Amygdala (tissue), 56 donors: ENCODE data around the gene GRM3.

Source experiments
- DNase-seq, 56 donors: peaks; one replicate each; lab custom pipeline; 2025; lab: John Stamatoyannopoulos, UW

GRM3 gene

DNA sequence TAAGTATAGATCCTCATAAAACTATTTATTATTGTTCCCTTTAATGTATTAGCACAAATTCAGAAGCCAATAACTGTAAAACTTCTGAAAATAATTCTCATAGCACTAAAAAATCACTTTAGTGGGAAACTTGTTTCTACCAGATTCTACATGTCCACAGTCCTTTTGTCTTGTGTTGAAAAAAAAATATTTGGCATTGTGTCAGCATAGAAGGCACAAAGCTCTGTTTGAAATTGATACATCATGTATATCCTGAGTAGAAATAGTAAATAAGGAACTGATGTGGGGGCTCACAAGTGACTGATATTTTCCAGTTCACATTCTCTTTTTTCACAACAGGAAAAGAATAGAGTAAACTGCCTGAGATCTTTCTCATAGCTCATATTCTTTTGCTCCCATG lies 134.6 kb downstream of the GRM3 start:
- no peak for DNase-seq

DNA sequence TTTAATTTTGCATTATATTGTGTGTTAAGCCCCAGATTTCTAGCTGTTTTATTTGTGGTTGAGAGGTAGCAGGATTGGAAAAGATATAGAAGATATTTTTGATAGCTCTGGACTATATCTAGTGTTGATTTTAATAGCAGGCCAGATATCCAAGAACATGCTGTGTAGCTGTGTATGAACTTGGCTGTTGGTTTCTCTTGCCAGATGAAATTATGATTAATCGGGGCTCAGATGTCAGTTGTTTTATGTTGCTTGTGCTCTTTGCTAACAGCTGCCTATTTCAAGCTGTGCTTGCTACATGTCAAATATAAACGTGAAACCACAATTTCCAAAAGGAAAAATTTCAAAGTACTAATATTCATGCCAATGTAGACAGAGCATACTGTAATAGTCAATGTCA lies 141.1 kb downstream of the GRM3 start:
- no peak for DNase-seq

DNA sequence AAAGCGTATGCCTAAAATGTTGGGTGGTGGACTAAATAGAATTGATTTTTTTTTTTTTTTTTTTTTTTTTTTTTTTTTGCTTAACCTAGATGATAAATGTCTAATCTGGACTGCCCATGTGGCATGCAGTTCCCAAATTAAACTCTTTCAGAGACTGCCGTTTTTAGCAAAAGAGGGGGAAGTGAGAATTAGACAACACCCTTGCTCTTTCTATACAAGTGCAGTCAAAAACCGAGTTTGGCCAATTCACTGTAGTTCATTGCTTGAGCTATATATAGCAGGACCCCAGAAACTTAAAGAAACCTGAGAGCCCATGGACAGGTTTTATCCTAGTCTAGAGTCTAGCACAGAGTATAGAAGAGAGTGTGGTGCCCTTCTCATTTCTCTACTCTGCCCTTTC lies 141.9 kb downstream of the GRM3 start:
- peak in 1 of 56 donors; percentile 3 for DNase-seq

DNA sequence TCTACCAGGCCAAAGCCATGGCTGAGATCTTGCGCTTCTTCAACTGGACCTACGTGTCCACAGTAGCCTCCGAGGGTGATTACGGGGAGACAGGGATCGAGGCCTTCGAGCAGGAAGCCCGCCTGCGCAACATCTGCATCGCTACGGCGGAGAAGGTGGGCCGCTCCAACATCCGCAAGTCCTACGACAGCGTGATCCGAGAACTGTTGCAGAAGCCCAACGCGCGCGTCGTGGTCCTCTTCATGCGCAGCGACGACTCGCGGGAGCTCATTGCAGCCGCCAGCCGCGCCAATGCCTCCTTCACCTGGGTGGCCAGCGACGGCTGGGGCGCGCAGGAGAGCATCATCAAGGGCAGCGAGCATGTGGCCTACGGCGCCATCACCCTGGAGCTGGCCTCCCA lies 142.7 kb downstream of the GRM3 start:
- DNase-seq, result no peak

DNA sequence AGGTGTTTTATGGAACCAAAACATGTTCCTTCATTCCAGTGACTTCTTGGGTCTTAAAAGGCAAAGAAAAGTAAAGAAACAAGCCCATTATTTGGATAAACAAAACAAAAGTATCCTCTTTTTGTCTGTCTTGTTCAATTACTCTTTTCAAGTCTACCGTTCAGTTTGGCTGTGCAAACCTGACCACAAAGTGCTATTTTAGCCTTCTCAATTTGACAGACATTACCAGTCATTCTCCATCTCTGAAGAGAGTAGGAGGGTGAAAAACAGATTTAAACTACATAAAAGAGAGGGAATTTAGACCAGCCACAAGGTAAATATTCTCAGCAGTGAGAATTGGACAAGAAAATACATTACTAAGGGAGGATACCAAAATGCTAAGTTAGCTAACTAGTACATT lies 145.2 kb downstream of the GRM3 start:
- no peak for DNase-seq

DNA sequence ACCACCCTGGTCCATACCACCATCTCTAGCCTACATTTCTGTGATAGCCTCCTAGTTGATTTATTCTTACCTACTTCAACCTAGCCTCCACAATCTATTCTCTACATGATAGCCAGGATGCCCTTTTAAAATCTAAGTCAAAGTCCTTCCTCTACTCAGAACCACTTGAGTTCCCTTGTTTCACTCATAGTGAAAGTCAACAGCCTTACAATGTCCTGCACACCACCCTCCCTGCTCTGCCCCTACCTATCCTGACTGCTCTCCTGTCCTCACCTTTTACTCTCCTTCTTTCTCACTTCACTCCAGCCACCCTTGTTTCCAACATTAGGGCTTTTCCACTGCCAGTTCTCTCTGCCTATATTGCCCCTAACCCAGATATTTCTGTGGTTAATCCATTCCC lies 146.7 kb downstream of the GRM3 start:
- no peak for DNase-seq

DNA sequence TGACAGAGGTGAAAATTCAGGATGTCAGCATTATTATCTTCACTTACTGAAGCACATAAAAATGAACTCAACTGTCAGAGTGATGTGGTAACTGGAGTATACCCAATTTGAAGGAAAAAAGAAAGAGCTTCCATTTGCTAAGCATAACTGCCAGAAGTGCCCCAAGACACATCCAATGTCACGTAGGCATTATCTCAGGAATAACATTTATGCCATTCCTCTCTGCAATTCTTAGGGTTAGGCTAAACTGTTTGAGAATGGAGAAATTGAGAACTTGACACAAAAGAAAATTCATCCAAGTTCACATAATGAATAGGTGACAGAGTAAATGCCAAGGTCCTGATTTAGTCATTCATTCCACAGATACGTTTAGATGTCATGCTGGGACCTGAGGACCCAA lies 148.6 kb downstream of the GRM3 start:
- no peak for DNase-seq

DNA sequence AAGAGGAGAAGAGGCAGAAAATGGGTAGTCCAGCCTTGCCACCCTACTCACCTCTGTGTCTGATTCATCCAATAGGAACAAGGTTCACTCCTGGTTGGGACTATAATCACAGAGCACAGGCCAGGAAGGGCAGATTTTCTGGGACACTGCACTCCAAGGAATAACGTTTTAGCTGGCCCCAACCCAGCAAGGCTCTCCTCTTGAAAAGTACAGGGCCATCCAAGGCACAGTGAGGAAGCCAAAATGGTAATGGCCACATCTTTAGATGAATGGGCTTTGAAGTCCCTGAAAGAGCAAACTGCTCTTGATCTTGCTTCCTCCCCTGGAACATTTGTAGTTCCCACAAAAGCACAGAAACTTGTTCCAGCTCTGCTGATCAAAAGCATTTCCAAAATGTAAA lies 149.4 kb downstream of the GRM3 start:
- peak in 16 of 56 donors; percentile 5 to 56 (median 20) for DNase-seq

DNA sequence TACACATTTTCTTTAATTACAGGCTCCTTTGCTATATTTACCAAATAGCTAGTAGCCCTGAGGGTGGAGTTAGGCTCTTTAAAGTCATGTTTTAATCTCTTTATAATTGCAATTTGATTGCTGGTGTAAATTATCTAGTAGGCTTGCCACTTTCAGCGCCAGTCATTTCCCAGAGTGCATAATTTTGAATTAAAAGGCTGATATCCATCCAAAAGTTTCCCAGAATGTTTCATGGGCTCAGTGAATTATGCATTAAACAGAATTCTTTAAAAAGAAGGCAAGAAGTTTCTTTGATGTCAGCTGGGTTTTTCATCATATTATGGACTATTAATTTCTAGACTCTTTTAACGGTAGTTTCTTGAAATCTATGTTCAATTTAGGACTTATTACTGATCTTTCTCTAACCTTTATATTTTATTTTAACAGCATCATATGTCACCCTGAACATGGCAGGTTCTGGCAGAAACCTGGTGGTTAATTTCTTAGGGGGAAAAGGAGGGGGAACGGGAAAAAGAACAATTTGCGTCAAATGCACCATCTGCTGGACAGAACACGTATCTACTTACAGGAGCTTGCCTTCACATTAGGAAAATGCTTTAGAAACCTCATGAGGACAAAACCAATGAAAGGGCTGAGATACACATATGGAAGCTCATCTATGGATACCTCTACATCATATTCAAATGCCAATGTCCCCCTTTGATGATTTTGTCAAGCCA lies 171.1 kb downstream of the GRM3 start:
- peak in 17 of 56 donors; percentile 1 to 55 (median 9) for DNase-seq

DNA sequence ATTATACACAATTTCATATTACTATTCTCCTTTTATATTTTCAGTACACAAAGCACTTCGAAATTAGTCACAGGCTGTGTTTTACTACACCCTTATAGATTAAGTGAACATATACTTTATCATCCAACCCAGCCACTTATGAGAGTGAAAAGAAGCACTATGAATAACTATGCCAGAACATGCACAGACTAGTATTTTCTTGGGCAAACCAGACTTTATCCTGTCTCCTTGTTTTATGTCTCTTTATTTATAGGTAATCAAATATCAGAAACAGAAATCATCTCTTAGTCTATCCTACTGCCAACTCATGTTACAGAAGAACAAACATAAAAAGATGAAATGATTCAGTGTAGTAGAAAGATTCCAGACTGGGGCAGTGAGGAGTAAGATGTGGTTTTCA lies 171.8 kb downstream of the GRM3 start:
- DNase-seq, result no peak

DNA sequence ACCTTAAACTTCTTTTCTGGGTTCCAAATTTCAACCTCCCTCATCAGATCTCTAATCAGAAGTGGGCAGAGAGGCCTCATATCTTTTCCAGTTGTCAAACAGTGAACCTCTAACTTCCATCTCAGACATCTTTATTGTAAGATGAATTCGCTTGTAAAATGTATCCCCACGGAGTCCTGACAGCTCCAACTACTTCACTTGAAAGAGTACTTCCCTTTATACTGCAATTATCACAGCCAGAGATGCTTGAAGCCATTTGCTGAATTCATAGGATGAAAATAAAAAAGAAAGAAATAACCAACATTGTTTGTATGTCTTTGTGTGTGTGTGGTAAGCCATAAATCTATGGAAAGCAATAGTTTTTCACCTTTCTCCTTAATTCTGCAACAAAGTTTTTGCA lies 175.2 kb downstream of the GRM3 start:
- DNase-seq, result no peak

DNA sequence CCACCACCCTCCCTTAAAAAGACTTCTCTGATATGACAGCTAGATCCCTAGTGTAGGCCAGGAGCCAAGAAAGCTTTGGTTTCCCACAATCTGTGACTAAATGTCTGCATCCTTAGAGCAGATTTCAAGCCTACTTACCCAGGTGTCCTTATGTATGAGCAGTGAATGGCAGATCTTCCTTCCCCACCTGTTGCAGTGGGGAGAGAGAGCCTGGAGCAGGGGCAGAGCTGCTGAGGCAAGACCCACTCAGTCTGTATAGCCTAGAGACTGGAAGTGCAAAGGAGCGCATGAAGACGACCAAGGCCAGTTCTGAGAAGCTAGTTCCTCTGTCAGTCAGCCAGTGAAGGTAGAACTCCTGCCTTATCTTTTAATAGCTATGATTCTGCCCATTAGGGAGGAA lies 180.1 kb downstream of the GRM3 start:
- no peak for DNase-seq

DNA sequence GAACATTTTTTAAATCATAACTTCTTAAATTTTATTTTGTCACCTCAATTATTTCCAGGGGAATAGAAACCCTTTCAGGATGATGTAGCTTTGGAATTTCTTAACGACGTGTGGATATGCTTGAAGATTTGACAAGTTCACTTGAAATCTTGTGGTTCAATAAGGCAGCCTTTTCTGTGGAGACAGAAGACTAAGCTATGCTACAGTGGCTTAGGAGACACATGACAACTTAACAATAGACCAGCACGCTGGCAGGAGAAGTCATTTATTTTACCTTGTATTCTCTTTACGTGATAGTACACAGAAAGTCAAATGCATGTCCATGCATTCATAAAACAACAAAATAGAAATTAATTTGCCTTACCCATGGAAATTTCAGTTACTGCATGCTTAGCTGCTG lies 181.6 kb downstream of the GRM3 start:
- no peak for DNase-seq

DNA sequence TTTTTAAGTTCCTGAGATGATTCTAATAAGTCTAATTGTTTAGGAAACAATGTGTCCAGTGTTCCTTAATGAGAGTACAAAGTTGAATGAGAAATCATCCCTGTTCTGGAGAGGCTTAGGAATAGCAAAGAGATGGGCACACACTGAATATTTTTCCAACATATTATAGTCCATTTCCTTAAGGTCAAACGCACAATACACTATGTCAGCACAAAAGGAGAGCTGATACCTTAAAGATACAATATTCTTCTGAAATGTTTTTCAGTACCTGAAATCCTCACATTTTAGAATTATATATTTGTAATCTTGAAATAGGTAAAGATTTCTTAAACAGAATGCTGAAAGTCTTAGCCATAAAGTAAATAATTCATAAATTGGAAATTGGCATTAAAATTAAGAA lies 183.2 kb downstream of the GRM3 start:
- DNase-seq, result no peak

DNA sequence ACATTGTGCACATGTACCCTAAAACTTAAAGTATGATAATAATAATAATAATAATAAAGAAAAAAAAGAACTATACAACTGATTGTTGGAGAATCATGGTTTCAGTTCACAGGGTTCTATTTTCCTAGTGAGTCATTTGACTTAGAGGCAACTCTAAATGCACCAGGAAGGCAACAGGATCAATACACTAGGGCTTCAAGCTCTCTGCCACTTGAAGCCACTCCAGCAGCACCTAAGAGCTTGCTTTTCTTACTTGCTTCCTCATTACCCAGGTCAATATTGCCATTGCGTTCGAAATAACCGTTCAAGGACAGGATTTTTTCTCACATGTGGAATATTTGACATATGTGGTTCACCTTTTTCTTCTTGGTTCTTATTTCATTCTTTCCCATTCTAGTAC lies 189.7 kb downstream of the GRM3 start:
- DNase-seq, result no peak

DNA sequence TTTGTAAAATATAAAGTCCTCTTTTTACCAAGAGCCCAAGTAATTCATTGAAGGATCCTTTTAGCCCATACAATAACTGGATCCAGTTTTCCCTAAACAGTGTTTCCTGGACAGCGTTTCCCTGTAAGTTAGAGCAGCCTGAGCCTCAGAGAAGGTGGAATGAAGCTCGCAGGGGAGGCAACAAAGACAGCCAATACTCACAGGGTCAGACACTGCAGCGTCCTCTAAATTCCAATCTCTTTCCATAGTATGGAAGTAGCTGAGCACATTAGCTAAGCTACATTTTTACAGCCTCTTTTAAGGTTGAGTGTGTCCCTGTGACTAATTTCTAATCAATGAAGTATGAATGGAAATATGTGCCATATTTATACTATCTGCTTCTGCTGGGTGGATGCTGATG lies 193.5 kb downstream of the GRM3 start:
- DNase-seq, result no peak

DNA sequence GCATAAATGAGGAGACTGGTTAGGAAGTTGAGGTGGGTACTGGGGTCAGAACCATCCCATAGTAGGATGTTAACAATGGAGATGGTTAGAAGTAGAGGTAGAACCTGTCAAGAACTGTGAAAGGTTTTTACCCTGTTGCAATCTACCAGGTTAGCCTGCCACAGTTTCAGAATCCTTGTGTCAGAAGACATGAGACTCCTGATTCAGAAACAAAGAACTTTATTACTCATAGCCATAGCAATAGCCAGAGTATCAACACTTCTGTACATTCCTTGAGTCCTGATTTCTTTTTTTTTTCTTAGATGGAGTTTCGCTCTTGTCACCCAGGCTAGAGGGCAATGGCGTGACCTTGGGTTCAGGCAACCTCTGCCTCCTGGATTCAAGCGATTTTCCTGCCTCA lies 200.9 kb downstream of the GRM3 start:
- no peak for DNase-seq

DNA sequence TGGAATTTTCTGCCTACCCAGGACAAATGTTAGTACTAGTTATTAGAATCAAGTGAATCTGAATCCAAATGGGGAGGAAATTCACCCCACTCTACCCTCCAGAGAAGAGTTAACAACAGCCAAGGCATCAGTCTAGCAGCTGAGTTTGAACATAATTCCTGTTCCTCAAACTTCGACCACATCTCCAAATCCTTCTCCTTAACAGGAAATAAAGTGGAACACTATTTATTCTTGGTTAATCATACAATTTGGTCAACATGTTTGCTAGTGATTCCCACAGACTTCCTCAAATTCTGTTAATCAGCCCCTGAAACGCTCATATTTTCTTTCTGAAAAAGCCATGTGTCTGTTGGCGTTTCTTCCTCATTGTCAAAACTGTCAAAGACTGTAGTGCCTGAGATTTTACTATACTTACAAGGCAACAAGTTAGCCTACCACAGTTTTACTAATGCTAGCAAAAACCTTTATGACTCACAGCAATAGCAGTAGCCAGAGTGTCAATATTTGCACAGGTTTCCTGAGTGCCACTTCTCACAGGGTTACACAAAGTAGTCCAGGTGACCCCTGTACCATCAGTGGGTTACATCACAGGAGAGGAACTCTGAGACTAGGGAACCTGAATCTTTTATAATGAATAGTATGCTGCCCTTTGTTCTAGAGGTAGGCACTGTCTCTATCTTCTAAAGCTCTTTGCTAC lies 202.9 kb downstream of the GRM3 start:
- DNase-seq, result no peak

DNA sequence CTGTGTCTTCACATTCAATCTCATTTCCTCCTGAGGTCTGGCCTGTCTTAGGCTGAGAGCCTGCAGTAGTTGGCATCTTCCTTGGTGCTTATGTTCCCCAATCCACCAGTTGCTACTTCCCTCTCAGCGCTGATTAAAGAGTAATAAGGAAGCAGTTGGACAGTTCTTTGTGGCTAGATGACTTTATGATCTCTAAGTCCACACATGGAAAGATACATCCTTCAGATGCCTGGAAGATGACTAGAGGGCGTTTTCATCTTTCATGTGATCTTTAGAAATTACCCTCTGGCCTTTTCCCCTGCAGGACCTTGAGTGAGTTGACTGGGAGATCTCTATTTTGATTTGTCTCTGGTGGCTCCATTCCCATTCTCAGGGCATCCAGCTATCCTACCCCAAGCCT lies 204.5 kb downstream of the GRM3 start:
- DNase-seq, result no peak

DNA sequence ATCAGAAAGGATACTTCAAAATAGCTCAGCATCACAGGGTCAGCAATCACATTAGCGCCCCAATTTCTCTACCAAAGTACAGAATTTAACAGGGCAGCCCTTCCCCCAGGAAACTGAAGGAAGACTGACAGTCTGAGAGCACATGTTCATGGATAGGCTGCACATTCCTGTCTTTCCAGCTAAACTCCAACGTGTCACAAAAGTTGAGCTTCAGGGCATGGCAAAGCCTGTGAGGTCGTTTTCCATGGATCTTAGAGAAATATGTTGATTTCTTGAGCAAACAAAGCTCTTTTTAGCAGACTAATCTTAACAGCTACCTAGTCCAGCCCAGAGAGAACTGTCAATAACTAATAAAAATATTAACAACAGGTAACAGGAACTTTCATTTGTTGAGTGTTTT lies 207.9 kb downstream of the GRM3 start:
- no peak for DNase-seq

DNA sequence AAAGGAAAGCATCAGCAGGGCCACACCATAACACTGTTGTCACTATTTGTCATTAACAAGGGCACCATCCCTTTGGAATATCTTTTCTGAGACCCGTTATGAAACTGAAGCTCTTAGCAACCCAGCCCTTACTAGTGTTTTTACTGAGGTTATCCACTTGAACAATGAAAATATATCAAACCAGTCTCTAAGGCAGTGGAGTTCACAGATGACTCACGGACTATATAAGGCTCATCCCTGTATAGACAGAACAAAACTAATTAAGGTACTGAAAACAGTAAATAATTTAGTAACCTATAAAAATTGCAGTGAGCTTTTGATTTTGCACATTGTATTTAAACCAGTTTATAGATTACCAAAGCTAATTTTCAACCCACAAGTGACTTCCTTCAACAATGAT lies 219.7 kb downstream of the GRM3 start:
- no peak for DNase-seq

DNA sequence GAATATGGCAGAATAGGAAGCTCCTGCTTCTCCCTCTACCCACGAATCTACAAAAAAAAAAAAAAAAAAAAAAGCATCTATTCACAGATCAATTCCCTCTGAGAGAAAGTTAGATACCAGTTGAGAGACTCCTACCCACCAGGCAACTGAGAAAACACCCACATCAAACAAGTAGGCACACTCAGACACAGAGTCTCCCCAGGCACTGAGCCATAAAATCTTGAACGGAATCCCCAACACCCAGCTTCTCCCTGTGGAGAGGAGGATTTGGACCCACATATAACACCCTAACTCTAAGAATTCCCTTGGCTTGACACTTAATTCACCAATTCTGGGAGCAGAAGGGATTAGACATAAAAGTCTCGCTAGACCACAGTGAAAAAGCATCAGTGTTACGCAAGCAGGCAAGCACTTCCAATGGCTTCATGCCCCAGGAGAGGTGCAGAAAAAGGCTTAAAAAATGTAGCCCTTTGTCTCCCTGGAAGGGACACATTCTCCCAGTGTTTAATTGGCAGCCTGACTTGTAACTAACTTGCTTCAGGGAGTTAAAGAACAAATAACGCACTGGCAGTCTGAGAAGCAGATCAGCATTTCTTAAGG lies 223.6 kb downstream of the GRM3 start:
- DNase-seq, result peak in 32 of 56 donors; percentile 1 to 70 (median 16)
